ENCODE data around the gene SMPX. TPM values are rescaled to one million over a fixed set of nuclear protein-coding genes. Genes with fewer than 3 reads are reported as not detected.

Gene SMPX
- total RNA-seq, 1 donor from 2014 or later, result not detected

DNA sequence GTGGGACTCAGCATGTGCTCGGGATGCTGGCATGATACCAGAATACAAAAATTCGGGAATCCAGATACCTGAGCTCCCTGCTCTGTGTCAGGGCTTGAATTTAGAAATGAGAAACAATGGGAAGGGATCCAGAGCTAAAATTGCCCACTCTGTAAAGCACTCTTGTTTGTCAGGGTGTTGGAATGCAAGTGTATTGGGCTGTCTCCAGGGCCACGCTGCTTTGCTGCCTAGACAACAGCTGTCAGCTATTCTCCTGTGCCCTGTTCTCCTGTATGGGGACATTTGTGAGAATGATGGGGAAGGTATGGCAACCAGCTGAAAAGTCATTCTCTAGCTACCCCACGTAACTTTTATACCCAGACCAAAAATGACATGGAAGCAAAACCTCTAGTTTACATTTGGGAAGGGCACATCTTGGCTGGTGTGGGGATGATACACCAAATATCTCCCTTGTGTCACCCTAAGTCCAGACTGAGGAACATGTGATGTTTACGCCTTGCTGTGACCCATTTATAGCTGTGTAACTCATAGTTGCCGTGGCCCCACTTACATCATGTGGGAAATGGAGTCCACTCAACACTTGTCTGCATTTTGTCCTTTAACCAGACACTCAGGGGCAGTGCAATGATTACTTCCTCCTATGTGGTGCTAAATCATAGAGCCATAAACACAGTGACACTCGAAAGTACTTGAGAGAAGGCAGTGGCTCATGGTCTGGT lies 46.6 kb downstream of the SMPX start:
- H3K9me3 Mint-ChIP-seq (ENCODE audit: unreplicated experiment), result no peaks in the 10 kb centered on the region

GRCh38 chrX:21708116-21708515 lies 49.8 kb downstream of the SMPX start:
- no peaks in the 10 kb centered on the region for H3K36me3 Mint-ChIP-seq (ENCODE audit: low read depth, unreplicated experiment)
- DNase-seq (ENCODE audit: low spot score), result no peak
- H3K27ac Mint-ChIP-seq (ENCODE audit: unreplicated experiment), result no peak overlapping the region
- no peak overlapping the region for H3K4me3 Mint-ChIP-seq (ENCODE audit: unreplicated experiment)
- H3K4me1 Mint-ChIP-seq (ENCODE audit: unreplicated experiment), result no peaks in the 10 kb centered on the region
- no peak for TF ChIP-seq CTCF (IDR thresholded peaks at IDR 0.05; ENCODE audit: unreplicated experiment)
- H3K27me3 Mint-ChIP-seq (ENCODE audit: unreplicated experiment), result no peaks in the 10 kb centered on the region
- H3K9me3 Mint-ChIP-seq (ENCODE audit: unreplicated experiment), result no peaks in the 10 kb centered on the region

More for the DNA sequence above, 46.6 kb downstream of the SMPX start:
- H3K27ac Mint-ChIP-seq (ENCODE audit: unreplicated experiment), result no peak overlapping the region
- no peak for DNase-seq (ENCODE audit: low spot score)
- H3K36me3 Mint-ChIP-seq (ENCODE audit: low read depth, unreplicated experiment), result no peaks in the 10 kb centered on the region
- no peak for TF ChIP-seq CTCF (IDR thresholded peaks at IDR 0.05; ENCODE audit: unreplicated experiment)
- no peaks in the 10 kb centered on the region for H3K4me1 Mint-ChIP-seq (ENCODE audit: unreplicated experiment)
- no peaks in the 10 kb centered on the region for H3K27me3 Mint-ChIP-seq (ENCODE audit: unreplicated experiment)
- no peak overlapping the region for H3K4me3 Mint-ChIP-seq (ENCODE audit: unreplicated experiment)

GRCh38 chrX:21705225-21705624 lies 52.7 kb downstream of the SMPX start:
- H3K27ac Mint-ChIP-seq (ENCODE audit: unreplicated experiment), result no peak overlapping the region
- H3K4me3 Mint-ChIP-seq (ENCODE audit: unreplicated experiment), result no peak overlapping the region
- H3K4me1 Mint-ChIP-seq (ENCODE audit: unreplicated experiment), result no peaks in the 10 kb centered on the region
- H3K9me3 Mint-ChIP-seq (ENCODE audit: unreplicated experiment), result no peaks in the 10 kb centered on the region
- no peaks in the 10 kb centered on the region for H3K27me3 Mint-ChIP-seq (ENCODE audit: unreplicated experiment)
- TF ChIP-seq CTCF (IDR thresholded peaks at IDR 0.05; ENCODE audit: unreplicated experiment), result no peak
- H3K36me3 Mint-ChIP-seq (ENCODE audit: low read depth, unreplicated experiment), result no peaks in the 10 kb centered on the region
- DNase-seq (ENCODE audit: low spot score), result no peak

GRCh38 chrX:21702725-21703124 lies 55.2 kb downstream of the SMPX start:
- Mint-ChIP-seq H3K4me1 (ENCODE audit: unreplicated experiment) (no peaks in the 10 kb centered on the region), H3K27me3 (ENCODE audit: unreplicated experiment) (no peaks in the 10 kb centered on the region), H3K27ac (ENCODE audit: unreplicated experiment) (no peak overlapping the region), H3K9me3 (ENCODE audit: unreplicated experiment) (no peaks in the 10 kb centered on the region), H3K36me3 (ENCODE audit: low read depth, unreplicated experiment) (no peaks in the 10 kb centered on the region), H3K4me3 (ENCODE audit: unreplicated experiment) (no peak overlapping the region)
- TF ChIP-seq CTCF (IDR thresholded peaks at IDR 0.05; ENCODE audit: unreplicated experiment), result no peak
- no peak for DNase-seq (ENCODE audit: low spot score)

GRCh38 chrX:21700967-21701366 lies 56.9 kb downstream of the SMPX start:
- Mint-ChIP-seq H3K4me3 (ENCODE audit: unreplicated experiment) (no peak overlapping the region), H3K9me3 (ENCODE audit: unreplicated experiment) (no peaks in the 10 kb centered on the region), H3K36me3 (ENCODE audit: low read depth, unreplicated experiment) (no peaks in the 10 kb centered on the region), H3K4me1 (ENCODE audit: unreplicated experiment) (no peaks in the 10 kb centered on the region), H3K27me3 (ENCODE audit: unreplicated experiment) (no peaks in the 10 kb centered on the region), H3K27ac (ENCODE audit: unreplicated experiment) (no peak overlapping the region)
- DNase-seq (ENCODE audit: low spot score), result no peak
- TF ChIP-seq CTCF (IDR thresholded peaks at IDR 0.05; ENCODE audit: unreplicated experiment), result no peak
